Activated T-cell treated with anti-CD3 and anti-CD28 coated beads, Interleukin-2, amount 50 U/mL, for 48 hours (primary cell): ENCODE data around the gene LAMA1.

Source experiments
- DNase-seq, 2 experiments: peaks; one replicate each; pipeline ENCODE4 v3.0.0-alpha.2; 2020

The LAMA1 gene

DNA sequence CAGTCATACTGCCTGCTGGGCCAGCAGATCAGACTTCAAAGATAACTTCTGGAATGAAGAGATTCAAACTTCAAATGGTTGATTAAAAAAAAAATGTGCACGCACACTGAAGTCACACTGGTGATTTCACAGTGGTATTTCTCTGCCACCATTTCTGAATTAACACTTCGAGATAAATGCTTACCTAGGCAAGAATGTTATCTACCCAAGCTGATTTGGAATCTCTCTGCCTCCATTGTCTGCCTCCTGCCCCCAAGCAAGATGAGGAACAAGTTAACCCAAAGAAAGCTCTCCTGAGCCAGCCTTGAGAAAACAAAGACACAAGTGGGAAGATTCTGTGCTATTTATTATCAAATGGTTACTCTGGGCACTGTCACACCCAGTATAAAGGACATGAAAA is 6.5 kb downstream of the LAMA1 start:
- DNase-seq, result no peak

DNA sequence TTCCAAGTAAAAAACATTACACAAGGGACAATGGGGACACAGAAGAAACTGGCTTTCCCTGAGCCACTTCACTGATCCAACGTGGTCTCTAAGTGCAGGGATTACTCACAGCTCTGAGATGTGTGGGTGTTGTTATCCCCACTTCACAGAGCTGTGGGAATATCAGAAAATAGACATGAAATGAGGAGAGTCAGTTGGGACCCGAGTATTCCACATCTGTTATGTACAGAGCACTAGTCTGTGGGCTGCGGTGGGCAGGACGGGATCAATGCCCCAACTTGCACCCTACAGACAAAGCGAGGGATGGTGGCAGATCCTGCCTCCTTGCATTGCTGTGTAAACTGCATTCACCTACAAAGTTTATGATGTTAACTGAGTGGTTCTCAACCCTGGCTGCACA is 11.7 kb downstream of the LAMA1 start:
- DNase-seq, result no peak

DNA sequence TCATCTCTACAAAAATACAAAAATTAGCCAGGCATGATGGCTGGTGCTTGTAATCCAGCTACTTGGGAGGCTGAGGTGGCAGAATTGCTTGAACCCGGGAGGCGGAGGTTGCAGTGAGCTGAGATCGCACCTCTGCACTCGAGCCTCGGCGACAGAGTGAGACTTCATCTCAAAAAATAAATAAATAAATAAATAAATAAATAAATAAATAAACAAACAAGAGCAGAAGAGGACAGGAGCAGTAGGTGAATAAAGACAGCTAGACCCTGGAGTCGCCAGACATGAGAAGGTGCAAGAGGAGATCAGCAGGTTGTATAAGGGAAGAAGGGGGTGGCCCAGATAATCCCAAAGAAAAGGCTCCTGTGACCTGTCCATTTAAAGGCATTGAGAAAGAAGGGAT is 12.3 kb downstream of the LAMA1 start:
- no peak for DNase-seq

- DNase-seq, result no peak
These were observed 12.9 kb downstream of the LAMA1 start for GRCh38 chr18:7104649-7105048.

GRCh38 chr18:7102131-7102530 is 15.5 kb downstream of the LAMA1 start:
- DNase-seq, result no peak

GRCh38 chr18:7096838-7097237 is 20.8 kb downstream of the LAMA1 start:
- DNase-seq, result no peak

DNA sequence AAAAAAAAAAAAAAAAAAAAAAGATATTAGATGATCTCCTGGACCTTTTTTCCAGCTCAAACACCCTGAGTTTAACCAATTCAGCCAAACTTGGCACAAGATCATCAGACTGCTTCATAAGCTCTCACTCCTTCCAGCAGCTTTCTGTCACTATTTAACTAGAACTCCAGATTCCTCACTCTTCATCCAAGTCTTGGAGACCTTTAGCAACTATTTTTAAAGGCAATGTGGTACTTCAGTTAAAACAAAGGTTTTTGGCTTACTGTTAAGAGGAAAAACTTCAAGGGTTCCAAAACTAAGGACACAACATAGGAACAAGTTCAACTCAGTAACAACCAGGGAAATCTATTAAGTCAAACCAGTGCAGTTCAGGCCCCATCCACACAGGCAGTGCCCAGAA is 23.2 kb downstream of the LAMA1 start:
- no peak for DNase-seq

DNA sequence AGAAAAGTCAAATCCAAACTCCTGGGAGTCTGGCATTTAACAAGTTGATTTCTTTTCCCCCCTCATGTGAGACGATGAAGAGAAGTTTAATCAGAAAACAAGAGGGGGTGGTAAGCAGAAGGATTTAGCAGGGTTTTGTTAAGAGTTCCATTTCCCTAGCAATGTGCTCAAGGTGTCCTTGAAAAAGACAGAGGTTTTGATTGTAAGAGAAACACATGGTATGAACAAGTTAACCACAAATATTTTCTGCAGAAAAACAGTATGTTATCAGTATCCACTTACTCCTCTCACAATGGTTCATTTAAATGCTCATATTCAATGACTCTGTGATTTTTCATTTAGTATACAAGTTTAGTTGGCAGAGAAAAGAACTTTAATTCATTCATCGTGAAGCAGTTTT is 26.8 kb downstream of the LAMA1 start:
- no peak for DNase-seq

DNA sequence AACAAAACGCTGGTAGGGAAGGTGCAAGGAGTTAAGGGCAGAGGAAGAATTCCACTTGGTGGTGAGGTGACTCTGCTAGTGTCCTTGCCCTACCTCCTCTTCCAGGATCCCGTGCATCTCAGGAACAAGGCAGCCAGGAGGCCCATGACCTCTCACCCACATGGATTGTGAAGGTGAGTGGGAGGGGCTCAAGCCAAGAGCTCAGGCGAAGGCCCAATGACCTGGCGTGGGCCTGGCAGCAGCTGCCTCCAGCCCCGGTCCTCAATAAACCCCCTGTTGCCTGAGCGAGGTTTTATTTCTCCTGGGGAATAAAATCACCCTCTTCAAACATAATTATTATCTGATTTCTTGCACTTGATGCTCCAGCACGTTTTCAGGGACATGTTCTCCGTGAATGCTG is 28.2 kb downstream of the LAMA1 start:
- no peak for DNase-seq

- DNase-seq, result no peak
These were observed 33.2 kb downstream of the LAMA1 start for GRCh38 chr18:7084080-7085065.

- no peak for DNase-seq
These were observed 34.9 kb downstream of the LAMA1 start for GRCh38 chr18:7082671-7083070.

DNA sequence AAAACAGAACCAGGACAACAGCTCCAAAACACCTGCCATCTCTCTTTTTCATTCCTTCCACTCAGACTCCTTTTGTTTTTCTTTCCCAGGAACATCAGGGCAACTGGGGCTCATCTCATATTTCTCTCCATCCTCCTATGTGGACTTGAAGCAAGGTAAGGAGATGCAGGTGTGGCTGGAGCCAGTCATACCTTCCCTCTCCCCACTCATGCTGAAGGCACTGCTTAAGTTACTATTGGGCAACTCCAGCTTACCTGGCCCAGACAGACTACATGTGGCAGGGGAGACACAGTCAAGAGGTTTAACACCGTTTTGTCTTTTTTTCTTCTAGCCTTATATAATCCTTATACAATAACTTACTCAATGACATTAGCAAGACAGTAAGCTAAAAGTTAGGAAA is 38.4 kb downstream of the LAMA1 start:
- no peak for DNase-seq

- no peak for DNase-seq
These were observed 45.0 kb downstream of the LAMA1 start for GRCh38 chr18:7072593-7072992.

GRCh38 chr18:7071600-7071999 is 46.0 kb downstream of the LAMA1 start:
- no peak for DNase-seq

DNA sequence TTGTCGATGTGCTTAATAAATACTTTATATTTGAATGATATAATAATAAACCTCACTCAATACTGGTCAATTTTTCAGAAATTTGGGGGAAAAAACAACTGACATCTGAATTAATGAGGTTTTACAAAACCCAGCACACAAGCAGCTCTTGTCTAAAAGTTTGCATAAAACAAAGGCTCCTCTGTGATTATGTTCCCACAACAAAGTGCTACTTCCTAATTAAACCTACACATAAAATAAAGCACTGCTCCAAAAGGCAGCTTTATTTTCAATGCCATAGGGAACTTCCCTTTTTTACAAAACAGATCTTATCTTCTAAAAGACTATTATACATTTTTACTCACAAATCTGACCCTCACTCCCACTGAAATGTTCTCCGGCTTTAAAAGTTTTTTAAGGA is 47.1 kb downstream of the LAMA1 start:
- DNase-seq, result no peak

- DNase-seq, result no peak
These were observed 48.6 kb downstream of the LAMA1 start for GRCh38 chr18:7068871-7069590.

GRCh38 chr18:7066965-7067555 is 50.5 kb downstream of the LAMA1 start:
- no peak for DNase-seq

DNA sequence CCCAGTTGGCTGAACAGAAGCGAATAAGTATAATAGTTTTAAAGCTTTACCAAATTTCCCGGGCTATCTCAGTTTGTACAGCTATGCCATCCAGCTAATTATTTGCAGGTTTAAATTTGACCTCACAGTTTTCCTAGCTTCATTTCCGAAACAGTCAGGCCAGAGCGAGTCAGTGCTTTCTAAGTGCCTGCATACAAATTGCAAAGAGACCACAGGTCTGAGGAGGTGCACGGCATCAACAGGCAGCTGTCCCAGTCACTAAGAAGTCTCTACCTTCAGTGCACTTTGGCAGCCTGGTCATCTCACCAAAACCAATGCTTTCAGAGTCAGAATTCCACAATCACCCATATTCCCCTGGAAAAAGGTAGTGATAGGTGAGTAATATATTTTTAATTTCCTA is 51.9 kb downstream of the LAMA1 start:
- no peak for DNase-seq

DNA sequence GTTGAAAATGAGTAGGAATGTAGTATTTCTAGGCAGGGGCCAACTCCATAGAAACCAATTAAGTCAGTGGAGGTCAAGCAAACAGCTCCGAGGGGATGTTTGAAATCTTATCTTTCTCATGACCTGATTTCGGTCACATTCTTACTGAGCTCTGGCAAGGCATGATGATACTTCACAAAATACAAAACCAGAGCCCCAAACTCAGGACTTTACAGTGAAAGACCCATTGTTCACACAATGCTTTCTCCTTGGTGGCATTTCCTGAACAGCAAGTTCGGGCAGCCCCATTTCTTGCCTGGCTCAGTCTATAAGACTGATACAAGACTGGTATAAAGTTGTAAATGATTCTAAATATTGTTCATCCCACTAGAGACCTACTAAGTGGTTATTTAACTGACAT is 53.3 kb downstream of the LAMA1 start:
- no peak for DNase-seq

DNA sequence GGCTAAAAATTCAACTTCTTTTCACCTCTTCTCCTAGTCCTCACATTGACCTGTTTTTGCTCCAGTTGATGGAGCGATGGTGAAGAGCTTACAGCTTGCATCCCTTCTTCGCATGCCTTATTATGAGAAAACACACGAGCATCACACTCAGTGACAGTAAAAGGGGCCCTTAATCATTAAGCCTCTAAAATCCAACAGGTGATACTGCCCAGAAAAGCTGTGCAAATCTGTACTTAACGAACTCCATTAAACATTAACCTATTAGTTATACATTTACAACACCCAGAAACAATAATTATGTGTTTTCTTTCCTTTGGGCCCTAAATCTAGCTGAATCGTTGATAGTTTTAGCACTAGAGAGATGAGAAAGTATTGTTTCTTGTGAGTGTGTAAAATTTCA is 54.8 kb downstream of the LAMA1 start:
- DNase-seq, result no peak

- no peak for DNase-seq
These were observed 55.4 kb downstream of the LAMA1 start for GRCh38 chr18:7062236-7062635.

DNA sequence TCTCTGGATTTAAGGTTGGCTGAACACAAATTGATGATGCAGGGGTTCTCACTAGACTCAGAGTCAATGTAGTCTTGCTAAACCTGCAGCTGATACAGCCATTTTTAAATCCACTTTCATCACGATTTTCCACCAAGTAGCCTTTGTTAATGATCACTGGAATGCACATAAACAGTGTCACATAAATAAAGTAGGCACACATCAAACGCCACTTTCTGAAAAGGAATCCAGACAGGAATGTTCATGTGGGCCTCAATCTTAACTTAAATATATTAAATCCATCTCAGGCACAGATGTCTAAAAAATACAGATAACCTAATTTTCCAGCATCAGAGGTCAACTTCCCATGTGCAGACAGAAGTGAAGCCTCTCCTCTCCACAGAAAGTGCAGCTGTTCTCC is 58.3 kb downstream of the LAMA1 start:
- DNase-seq, result no peak

GRCh38 chr18:7056026-7056425 is 61.6 kb downstream of the LAMA1 start:
- DNase-seq, result no peak

- no peak for DNase-seq
These were observed 67.6 kb downstream of the LAMA1 start for GRCh38 chr18:7049951-7050350.
